Mucosa of rectum (tissue), 2 donors: Measurements from ENCODE around the gene STK40.

ENCODE experiments used
- H3K27ac ChIP-seq, 2 donors: one replicate each; pipeline ENCODE4 v1.7.0; 2013; ENCODE audit warnings: inconsistent platforms in 2 of 2, low read depth in 2 of 2, low read length in 2 of 2
- H3K27me3 ChIP-seq, 2 donors: one replicate each; pipeline ENCODE4 v1.7.0; 2013; ENCODE audit warnings: low read length in 2 of 2; ENCODE audit not compliant: control insufficient read depth in 2 of 2, insufficient read depth in 2 of 2
- H3K36me3 ChIP-seq, 2 donors: one replicate each; pipeline ENCODE4 v1.7.0; 2013; ENCODE audit warnings: low read length in 2 of 2; ENCODE audit not compliant: control insufficient read depth in 2 of 2, insufficient read depth in 2 of 2
- H3K4me1 ChIP-seq, 2 donors: one replicate each; pipeline ENCODE4 v1.7.0; 2013; ENCODE audit warnings: low read length in 2 of 2, mild to moderate bottlenecking in 1 of 2; ENCODE audit not compliant: control insufficient read depth in 2 of 2, insufficient read depth in 2 of 2
- H3K4me3 ChIP-seq, 2 donors: one replicate each; pipeline ENCODE4 v1.7.0; 2013; ENCODE audit warnings: low read length in 2 of 2
- H3K9ac ChIP-seq, 2 donors: one replicate each; pipeline ENCODE4 v1.7.0; 2013; ENCODE audit warnings: low read length in 2 of 2, low read depth in 1 of 2, mild to moderate bottlenecking in 1 of 2
- H3K9me3 ChIP-seq, 2 donors: one replicate each; pipeline ENCODE4 v1.7.0; 2013; ENCODE audit warnings: low read length in 2 of 2; ENCODE audit not compliant: control insufficient read depth in 2 of 2
- donor health status: healthy.
- donor health status: Normal muscosa, but diverticular disease.

The STK40 gene

GRCh38 chr1:36304970-36305914 lies 80.5 kb downstream of the STK40 start:
- H3K4me1 ChIP-seq, result peaks cover 18 to 20% of the 10 kb centered on the region in 2 donors
- H3K27me3 ChIP-seq, result no peaks in the 10 kb centered on the region
- H3K4me3 ChIP-seq, result no peak overlapping the region
- H3K27ac ChIP-seq, result peak overlapping the region; percentile 89 to 90
- peak overlapping the region in 1 of 2 donors; percentile 85 for H3K9ac ChIP-seq
- peaks cover 26 to 35% of the 10 kb centered on the region in 2 donors for H3K36me3 ChIP-seq
- no peaks in the 10 kb centered on the region for H3K9me3 ChIP-seq

- Histone ChIP-seq H3K9ac (no peak overlapping the region), H3K9me3 (no peaks in the 10 kb centered on the region), H3K4me1 (peaks cover 18 to 23% of the 10 kb centered on the region in 2 donors), H3K4me3 (no peak overlapping the region), H3K27me3 (no peaks in the 10 kb centered on the region), H3K36me3 (peaks cover 26 to 35% of the 10 kb centered on the region in 2 donors), H3K27ac (no peak overlapping the region)
These were observed 81.2 kb downstream of the STK40 start for GRCh38 chr1:36304521-36304920.

- peaks cover 26 to 36% of the 10 kb centered on the region in 2 donors for H3K36me3 ChIP-seq
These were observed 81.9 kb downstream of the STK40 start for GRCh38 chr1:36303650-36304360.

GRCh38 chr1:36303244-36303643 lies 82.5 kb downstream of the STK40 start:
- H3K36me3 ChIP-seq, result peaks cover 31 to 42% of the 10 kb centered on the region in 2 donors
- no peak overlapping the region for H3K9ac ChIP-seq
- H3K27me3 ChIP-seq, result no peaks in the 10 kb centered on the region
- H3K4me1 ChIP-seq, result peaks cover 18 to 23% of the 10 kb centered on the region in 2 donors
- H3K9me3 ChIP-seq, result no peaks in the 10 kb centered on the region
- no peak overlapping the region for H3K27ac ChIP-seq
- H3K4me3 ChIP-seq, result no peak overlapping the region

More at GRCh38 chr1:36303650-36304360, 81.9 kb downstream of the STK40 start:
- no peak overlapping the region for H3K27ac ChIP-seq
- H3K4me3 ChIP-seq, result no peak overlapping the region
- no peaks in the 10 kb centered on the region for H3K27me3 ChIP-seq
- peaks cover 18 to 23% of the 10 kb centered on the region in 2 donors for H3K4me1 ChIP-seq
- no peaks in the 10 kb centered on the region for H3K9me3 ChIP-seq
- no peak overlapping the region for H3K9ac ChIP-seq

GRCh38 chr1:36301220-36301619 lies 84.5 kb downstream of the STK40 start:
- Histone ChIP-seq H3K4me1 (peaks cover 18 to 28% of the 10 kb centered on the region in 2 donors), H3K9me3 (no peaks in the 10 kb centered on the region), H3K36me3 (peaks cover 36 to 53% of the 10 kb centered on the region in 2 donors), H3K27me3 (no peaks in the 10 kb centered on the region), H3K4me3 (no peak overlapping the region), H3K9ac (no peak overlapping the region), H3K27ac (peak overlapping the region; percentile 62 to 82)

- H3K27me3 ChIP-seq, result no peaks in the 10 kb centered on the region
- peaks cover 37 to 53% of the 10 kb centered on the region in 2 donors for H3K36me3 ChIP-seq
- H3K4me3 ChIP-seq, result no peak overlapping the region
- peak overlapping the region; percentile 36 to 42 for H3K9ac ChIP-seq
- peaks cover 12 to 23% of the 10 kb centered on the region in 2 donors for H3K4me1 ChIP-seq
- no peaks in the 10 kb centered on the region for H3K9me3 ChIP-seq
- peak overlapping the region; percentile 62 to 82 for H3K27ac ChIP-seq
These were observed 85.2 kb downstream of the STK40 start for GRCh38 chr1:36300526-36300925.

GRCh38 chr1:36298640-36299039 lies 87.1 kb downstream of the STK40 start:
- Histone ChIP-seq H3K27me3 (no peaks in the 10 kb centered on the region), H3K4me1 (peaks cover 11 to 22% of the 10 kb centered on the region in 2 donors), H3K9me3 (no peaks in the 10 kb centered on the region), H3K4me3 (no peak overlapping the region), H3K27ac (no peak overlapping the region), H3K9ac (no peak overlapping the region), H3K36me3 (peaks cover 45 to 56% of the 10 kb centered on the region in 2 donors)

- peak overlapping the region; percentile 50 to 75 for H3K27ac ChIP-seq
- H3K36me3 ChIP-seq, result peaks cover 48 to 52% of the 10 kb centered on the region in 2 donors
These were observed 88.7 kb downstream of the STK40 start for GRCh38 chr1:36297062-36297461.

GRCh38 chr1:36295390-36295789 lies 90.3 kb downstream of the STK40 start:
- Histone ChIP-seq H3K9ac (no peak overlapping the region), H3K4me1 (peaks cover 7 to 17% of the 10 kb centered on the region in 2 donors), H3K4me3 (no peak overlapping the region), H3K27me3 (no peaks in the 10 kb centered on the region), H3K27ac (no peak overlapping the region), H3K9me3 (no peaks in the 10 kb centered on the region), H3K36me3 (peaks cover 48 to 52% of the 10 kb centered on the region in 2 donors)

More at GRCh38 chr1:36297062-36297461, 88.7 kb downstream of the STK40 start:
- Histone ChIP-seq H3K4me1 (peaks cover 11 to 22% of the 10 kb centered on the region in 2 donors), H3K27me3 (no peaks in the 10 kb centered on the region), H3K9ac (peak overlapping the region in 1 of 2 donors; percentile 20), H3K9me3 (no peaks in the 10 kb centered on the region), H3K4me3 (no peak overlapping the region)
